Measurements from ENCODE around the gene NISCH. TPM values are rescaled to one million over a fixed set of nuclear protein-coding genes. Genes with fewer than 3 reads are reported as not detected.

The NISCH gene
- total and polyA plus RNA-seq, 9 donors, result 73.6 to 142 (median 97.4) TPM

DNA sequence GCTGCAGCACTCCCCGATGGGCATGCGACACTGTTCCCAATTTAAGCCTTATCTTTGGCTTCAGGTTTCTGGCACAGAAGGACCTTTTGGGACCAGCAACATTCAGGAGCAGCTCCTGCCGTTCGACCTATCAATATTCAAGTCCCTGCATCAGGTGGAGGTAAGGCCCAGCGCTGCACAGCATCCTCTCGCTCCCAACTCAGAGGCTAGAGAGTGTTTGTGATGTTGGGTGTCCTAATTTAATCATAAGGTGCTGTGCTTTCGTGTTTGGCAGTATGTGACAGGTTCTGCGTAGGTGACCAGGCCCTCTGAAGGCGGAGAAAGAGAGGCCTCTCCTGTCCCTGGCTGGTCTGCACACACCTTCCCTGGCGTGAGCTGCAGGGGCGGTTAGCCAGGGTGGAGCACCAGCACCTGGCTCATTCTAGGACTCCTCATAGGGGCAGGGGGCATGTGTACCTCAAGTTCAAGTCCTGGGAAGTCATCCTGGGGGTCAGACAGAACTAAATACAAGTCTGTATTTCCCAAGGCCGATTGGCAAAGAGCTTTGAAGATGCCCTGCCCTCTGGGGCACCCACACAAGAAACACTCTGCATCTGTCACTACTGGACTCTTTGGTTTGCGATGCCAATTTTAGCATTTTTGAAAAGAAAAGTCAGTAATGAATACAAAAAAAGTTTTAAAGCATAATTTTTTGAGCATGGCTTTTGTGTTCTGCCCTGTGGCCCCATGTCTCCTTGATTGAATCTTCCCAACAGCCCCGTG, 17.0 kb downstream of the NISCH start:
- H3K4me1 ChIP-seq (ENCODE audit: insufficient read depth), result peaks cover 1% of the 10 kb centered on the region
- no peaks in the 10 kb centered on the region for H3K36me3 ChIP-seq
- H3K9me3 ChIP-seq, result no peaks in the 10 kb centered on the region
- DNase-seq, result no peak
- H3K27ac ChIP-seq, result no peak overlapping the region
- H3K4me3 ChIP-seq, result no peak overlapping the region
- intact Hi-C loops (cut with DNase I), result no loop called here
- TF ChIP-seq, protein P1, sequence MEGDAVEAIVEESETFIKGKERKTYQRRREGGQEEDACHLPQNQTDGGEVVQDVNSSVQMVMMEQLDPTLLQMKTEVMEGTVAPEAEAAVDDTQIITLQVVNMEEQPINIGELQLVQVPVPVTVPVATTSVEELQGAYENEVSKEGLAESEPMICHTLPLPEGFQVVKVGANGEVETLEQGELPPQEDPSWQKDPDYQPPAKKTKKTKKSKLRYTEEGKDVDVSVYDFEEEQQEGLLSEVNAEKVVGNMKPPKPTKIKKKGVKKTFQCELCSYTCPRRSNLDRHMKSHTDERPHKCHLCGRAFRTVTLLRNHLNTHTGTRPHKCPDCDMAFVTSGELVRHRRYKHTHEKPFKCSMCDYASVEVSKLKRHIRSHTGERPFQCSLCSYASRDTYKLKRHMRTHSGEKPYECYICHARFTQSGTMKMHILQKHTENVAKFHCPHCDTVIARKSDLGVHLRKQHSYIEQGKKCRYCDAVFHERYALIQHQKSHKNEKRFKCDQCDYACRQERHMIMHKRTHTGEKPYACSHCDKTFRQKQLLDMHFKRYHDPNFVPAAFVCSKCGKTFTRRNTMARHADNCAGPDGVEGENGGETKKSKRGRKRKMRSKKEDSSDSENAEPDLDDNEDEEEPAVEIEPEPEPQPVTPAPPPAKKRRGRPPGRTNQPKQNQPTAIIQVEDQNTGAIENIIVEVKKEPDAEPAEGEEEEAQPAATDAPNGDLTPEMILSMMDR (IDR thresholded peaks at IDR 0.05), result no peak
- TF ChIP-seq POLR2A (IDR thresholded peaks at IDR 0.05) (no peak), EP300 (IDR thresholded peaks at IDR 0.05) (no peak)
- 75 to 80% (median 76%) methylated on average over 14 of the region's 14 CpGs for WGBS, 3 donors
- H3K27me3 ChIP-seq, result no peaks in the 10 kb centered on the region

DNA sequence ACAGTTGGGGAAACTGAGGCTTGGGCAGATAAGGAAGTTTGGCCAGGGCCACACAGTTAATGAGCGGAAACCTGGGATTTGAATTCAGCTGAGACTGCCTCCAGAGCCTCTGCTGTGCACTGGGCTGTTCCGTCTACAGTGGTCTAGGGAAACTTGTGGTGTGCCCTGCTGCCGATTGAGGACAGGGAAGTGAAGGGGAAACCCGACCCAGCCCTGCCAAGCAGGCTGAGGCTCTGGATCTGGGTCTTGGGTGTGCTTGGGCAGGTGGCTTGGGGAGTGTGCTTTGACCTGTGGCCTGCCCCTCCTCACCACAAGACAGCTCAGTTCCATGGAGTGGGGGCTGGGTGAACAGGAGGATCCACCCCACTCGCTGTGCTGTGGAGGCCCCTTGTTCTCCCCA, 17.6 kb downstream of the NISCH start:
- no peaks in the 10 kb centered on the region for H3K36me3 ChIP-seq
- peaks cover 1% of the 10 kb centered on the region for H3K4me1 ChIP-seq (ENCODE audit: insufficient read depth)
- DNase-seq, result no peak
- WGBS, 3 donors, result 83 to 91% (median 88%) methylated on average over 5 of the region's 5 CpGs
- H3K27ac ChIP-seq, result no peak overlapping the region
- H3K27me3 ChIP-seq, result no peaks in the 10 kb centered on the region
- intact Hi-C loops (cut with DNase I), result no loop called here
- TF ChIP-seq, protein P1 (IDR thresholded peaks at IDR 0.05), result no peak
- TF ChIP-seq EP300 (IDR thresholded peaks at IDR 0.05) (no peak), POLR2A (IDR thresholded peaks at IDR 0.05) (no peak)
- no peaks in the 10 kb centered on the region for H3K9me3 ChIP-seq
- H3K4me3 ChIP-seq, result no peak overlapping the region

DNA sequence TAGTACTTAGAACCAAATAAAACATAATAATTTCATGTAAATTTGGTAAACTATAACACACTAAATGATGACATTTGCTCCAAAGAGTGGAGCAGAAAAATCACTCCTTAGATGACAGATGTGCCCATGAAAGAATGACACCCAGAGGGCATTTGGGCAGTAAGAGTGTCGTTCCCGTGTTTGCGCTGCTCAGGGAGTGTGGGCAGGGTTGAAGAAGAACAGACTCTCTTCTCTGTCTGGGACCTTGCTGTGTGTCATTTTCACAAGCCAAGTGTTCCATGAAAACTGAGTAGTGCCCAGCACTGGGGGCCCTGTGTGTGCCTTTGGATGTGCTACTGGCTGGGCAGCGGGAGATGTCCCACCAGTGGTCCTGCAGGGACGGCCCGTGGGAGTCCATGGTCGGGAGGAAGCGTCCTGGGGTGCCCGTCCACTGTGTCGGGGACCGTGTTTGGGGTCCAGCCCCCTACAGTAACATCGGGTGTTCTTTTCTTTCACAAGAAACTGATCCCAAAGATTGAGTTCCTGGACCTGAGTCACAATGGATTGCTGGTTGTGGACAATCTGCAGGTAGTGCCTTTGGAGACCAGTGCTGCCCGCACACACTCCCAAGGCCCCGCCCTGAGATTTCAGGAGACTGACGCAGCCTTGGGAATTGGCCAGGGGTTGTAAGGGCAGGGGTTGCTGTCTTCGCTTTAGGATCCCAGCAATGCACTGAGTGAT, 21.8 kb downstream of the NISCH start:
- intact Hi-C loops (cut with DNase I), result no loop called here
- H3K27ac ChIP-seq, result no peak overlapping the region
- H3K9me3 ChIP-seq, result no peaks in the 10 kb centered on the region
- no peak for DNase-seq
- H3K36me3 ChIP-seq, result no peaks in the 10 kb centered on the region
- 92 to 93% (median 93%) methylated on average over 16 of the region's 16 CpGs for WGBS, 3 donors
- TF ChIP-seq EP300 (IDR thresholded peaks at IDR 0.05), result no peak
- TF ChIP-seq POLR2A (IDR thresholded peaks at IDR 0.05), result no peak
- TF ChIP-seq, protein P1 (IDR thresholded peaks at IDR 0.05), result no peak
- H3K4me1 ChIP-seq (ENCODE audit: insufficient read depth), result peaks cover 13% of the 10 kb centered on the region
- no peaks in the 10 kb centered on the region for H3K27me3 ChIP-seq
- H3K4me3 ChIP-seq, result no peak overlapping the region

DNA sequence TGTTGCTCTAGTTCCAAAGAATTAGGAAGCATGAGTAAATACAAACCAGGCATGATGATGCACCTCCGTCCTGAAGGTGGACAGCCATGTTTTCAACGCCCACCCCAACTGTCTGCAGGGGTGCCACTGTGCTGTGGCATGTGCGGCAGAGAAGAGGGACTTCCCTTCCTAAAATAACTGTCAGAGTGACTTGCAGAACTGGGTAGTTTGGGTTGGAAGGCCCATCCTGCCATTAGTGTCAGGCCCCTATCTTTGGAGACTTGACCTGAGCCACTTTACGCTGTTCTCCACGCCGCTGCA, 22.3 kb downstream of the NISCH start:
- no peaks in the 10 kb centered on the region for H3K27me3 ChIP-seq
- no peak overlapping the region for H3K27ac ChIP-seq
- intact Hi-C loops (cut with DNase I), result no loop called here
- 96 to 98% (median 97%) methylated on average over 6 of the region's 6 CpGs for WGBS, 3 donors
- no peaks in the 10 kb centered on the region for H3K9me3 ChIP-seq
- no peaks in the 10 kb centered on the region for H3K36me3 ChIP-seq
- no peak for DNase-seq
- TF ChIP-seq, protein P1 (IDR thresholded peaks at IDR 0.05), result no peak
- TF ChIP-seq POLR2A (IDR thresholded peaks at IDR 0.05) (no peak), EP300 (IDR thresholded peaks at IDR 0.05) (no peak)
- no peak overlapping the region for H3K4me3 ChIP-seq
- peaks cover 13% of the 10 kb centered on the region for H3K4me1 ChIP-seq (ENCODE audit: insufficient read depth)

Data from ovary (tissue), 9 donors.